HG02884 (cell line): Measurements from ENCODE around the gene SORT1.
"Not testable (repeated sequence)": the region's sequence is repeated elsewhere in the genome, so short reads cannot be mapped to it uniquely, and the experiment has no call there.

ENCODE experiments used
- ATAC-seq: cut with Tn5 transposase; IDR thresholded peaks from one replicate; pipeline ENCODE4 v1.9.1; 2021; ENCODE audit warnings: mild to moderate bottlenecking, moderate library complexity; ENCODE audit not compliant: unreplicated experiment

Gene SORT1

GRCh38 chr1:109383087-109383779, 14.5 kb downstream of the SORT1 start:
- ATAC-seq, result no peak

DNA sequence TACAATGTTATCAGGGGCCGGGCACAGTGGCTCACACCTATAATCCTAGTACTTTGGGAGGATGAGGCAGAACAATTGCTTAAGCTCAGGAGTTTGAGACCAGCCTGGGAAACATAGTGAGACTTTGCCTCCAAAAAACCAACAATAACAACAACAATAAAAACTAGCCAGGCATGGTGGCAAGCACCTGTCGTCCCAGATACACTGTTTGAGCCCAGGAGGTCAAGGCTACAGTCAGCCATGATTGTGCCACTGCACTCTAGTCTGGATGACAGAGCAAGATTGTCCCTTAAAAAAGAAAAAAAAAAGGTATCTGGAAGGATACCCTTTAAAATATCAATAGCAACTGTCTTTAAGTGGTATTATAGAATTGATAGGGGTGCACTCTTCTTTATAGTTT, 16.1 kb downstream of the SORT1 start:
- ATAC-seq, result no peak

GRCh38 chr1:109379907-109380306, 17.8 kb downstream of the SORT1 start:
- no peak for ATAC-seq

DNA sequence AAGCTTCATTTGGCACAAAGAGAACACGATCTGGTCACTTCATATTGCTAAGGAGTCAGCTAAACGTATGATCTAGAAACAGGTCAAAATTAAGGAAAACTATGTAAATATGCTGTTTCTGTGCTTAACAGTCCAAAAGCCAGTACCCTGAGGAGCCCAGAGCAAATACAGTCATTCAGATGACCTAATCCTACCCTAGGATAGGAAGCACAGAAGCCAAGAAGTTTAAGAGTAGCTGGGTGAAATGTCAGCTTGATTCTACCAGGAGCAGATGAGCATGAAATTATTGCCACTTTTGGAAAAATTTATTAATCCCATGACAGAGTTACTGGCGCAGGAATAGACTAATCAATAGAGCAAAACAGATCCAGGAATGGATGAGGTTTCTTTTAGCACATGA, 18.3 kb downstream of the SORT1 start:
- ATAC-seq, result no peak

GRCh38 chr1:109377698-109378097, 20.0 kb downstream of the SORT1 start:
- no peak for ATAC-seq

- ATAC-seq, result not testable (repeated sequence)
Measured at GRCh38 chr1:109373696-109374095, 24.0 kb downstream of the SORT1 start.

DNA sequence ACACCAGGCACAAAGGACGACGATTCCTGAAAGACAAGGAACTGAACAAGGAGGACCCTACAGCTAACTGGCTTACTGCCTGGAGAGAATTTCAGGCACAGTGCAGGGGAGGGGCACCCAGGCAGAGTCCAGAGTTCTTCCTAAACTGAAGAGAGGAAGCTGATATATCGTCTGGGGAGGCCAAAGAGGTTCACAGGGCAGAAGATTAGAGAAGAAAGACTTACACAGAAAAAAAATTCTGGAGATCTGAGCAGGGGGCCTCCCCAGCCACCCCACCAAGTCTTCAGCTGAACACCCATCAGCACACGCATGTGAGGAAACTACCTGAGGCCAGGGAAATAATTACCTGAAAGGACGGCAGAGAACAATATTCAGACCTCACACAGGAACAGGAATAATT, 24.6 kb downstream of the SORT1 start:
- ATAC-seq, result no peak

DNA sequence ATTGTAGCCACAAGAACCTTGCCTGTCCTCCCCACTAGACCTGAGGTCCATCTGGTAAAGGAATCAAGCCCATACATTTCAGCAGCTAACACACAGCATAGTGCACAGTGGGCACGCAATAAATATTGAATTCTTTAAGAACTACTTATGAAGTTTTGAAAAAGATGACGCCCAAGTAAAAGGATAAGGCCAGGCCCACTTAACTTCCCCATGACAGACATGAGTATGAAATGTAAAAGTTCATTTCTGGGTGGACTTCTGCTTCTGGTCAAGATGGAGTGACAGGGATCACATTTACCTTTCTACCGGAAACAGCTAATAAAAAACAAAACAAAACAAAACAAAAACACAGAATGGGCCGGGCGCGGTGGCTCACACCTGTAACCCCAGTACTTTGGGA, 25.4 kb downstream of the SORT1 start:
- ATAC-seq, result no peak

- no peak for ATAC-seq
Measured at GRCh38 chr1:109371341-109371739, 26.4 kb downstream of the SORT1 start.

- no peak for ATAC-seq
Measured at GRCh38 chr1:109370712-109371340, 26.9 kb downstream of the SORT1 start.

DNA sequence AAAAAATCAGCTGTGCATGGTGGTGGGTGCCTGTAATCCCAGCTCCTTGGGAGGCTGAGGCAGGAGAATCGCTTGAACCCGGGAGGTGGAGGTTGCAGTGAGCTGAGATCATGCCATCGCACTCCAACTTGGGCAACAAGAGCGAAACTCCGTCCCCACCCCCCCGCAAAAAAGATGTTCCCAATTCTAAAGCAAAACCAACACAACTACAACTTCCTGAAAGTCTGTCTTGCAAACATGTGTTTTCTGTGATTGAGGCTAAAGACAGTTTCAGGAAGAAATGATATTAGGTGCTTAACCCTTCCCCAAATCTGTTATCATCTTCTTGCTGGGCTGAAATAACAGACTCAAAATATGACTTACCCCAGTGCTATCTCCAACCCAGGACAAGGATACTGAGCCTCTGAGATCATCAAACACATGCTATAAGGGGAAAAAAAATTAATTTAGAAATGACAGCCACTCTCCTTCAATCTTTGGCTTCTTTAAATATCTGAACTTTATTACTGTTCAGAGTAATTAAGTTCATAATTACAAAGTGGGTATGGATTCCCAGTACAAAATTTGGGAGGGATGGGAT, 28.5 kb downstream of the SORT1 start:
- ATAC-seq, result no peak

- ATAC-seq, result no peak
Measured at GRCh38 chr1:109368464-109368863, 29.3 kb downstream of the SORT1 start.

- no peak for ATAC-seq
Measured at GRCh38 chr1:109367626-109368025, 30.1 kb downstream of the SORT1 start.

DNA sequence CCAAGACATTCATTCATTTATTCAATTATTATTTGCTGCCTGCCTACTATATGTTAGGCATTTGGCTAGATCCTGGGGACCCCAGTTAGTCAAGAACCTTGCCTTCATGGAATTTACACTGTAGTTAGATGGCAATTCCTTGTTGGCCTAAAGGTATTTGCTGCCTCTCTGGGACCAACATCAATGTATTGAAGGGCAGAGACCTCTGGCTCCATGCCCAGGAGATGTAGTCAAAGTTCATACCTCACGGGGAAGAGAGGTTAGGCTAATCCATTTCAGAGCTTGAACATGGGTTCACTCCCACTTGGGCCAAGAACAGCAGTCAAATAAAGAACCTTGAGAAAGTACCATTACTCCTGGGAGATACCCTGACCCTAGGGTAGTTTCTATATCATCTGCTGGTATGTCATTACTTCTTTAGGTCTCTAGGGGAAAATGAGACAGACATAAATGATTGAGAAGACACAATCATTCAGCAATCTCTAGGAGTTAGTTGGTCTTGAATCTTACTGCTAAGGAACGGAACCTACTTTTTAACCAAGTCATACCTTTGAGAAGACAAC, 32.0 kb downstream of the SORT1 start:
- no peak for ATAC-seq

- no peak for ATAC-seq
Measured at GRCh38 chr1:109361649-109362048, 36.1 kb downstream of the SORT1 start.

DNA sequence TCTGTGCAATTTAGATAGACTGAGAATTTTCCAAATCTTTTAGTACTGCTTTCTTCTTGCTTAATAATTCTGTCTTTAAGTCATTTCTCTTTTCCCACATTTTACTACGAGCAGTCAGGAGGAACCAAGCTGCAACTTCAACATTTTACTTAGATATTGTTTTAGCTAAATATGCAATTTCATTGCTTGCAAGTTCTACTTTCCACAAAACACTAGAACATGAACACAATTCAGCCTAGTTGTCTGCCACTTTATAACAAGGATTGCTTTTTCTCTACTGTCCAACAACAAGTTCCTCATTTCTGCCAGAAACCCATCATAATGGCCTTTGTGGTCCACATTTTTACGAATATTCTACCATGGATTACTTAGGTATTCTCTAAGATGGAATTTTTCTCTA, 36.6 kb downstream of the SORT1 start:
- ATAC-seq, result no peak

- no peak for ATAC-seq
Measured at GRCh38 chr1:109357616-109358015, 40.1 kb downstream of the SORT1 start.

- ATAC-seq, result no peak
Measured at GRCh38 chr1:109356915-109357314, 40.8 kb downstream of the SORT1 start.

- ATAC-seq, result no peak
Measured at GRCh38 chr1:109356505-109356904, 41.2 kb downstream of the SORT1 start.

GRCh38 chr1:109354929-109355328, 42.8 kb downstream of the SORT1 start:
- ATAC-seq, result no peak

DNA sequence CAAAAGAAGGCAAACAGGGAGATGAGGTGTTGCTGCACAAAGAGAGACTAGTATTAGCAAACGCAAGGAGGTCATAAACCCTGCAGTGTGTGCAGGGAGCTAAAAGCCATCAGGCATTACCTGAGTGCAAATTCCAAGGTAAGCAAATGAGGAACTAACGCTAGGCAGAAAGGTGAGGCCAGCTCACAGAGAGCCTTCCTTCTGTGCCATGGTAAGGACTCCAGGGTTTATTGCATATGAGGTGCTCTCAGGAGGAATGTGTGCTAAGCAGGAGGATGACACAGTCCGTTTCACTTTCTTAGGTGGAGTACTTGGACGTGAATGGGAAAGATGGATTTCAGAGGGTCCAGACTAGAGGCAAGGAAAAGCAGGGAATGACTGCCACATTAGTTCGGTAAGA, 46.3 kb downstream of the SORT1 start:
- no peak for ATAC-seq

DNA sequence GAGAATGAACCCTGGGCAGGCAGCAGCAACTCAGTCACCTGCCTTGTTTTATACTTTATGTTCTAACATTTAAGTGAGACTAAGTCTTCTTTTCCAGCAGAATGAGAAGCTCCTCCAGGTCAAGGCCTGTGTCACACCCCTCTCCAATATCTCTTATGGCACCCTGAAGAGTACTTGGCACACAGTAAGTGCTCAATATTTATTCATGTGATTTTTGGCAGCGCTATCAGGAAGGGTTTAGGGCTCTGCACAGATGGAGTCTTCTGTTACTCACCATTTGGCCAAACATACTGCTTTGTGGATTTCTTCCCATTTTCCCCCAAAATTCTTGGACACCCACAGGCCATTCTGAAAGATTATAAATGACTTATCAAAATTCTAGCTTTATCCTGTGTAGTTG, 47.1 kb downstream of the SORT1 start:
- no peak for ATAC-seq
